Endothelial cell (in vitro differentiated cells): Measurements from ENCODE around the gene JPH4. TPM values are rescaled to one million over a fixed set of nuclear protein-coding genes. Genes with fewer than 3 reads are reported as not detected.

Experiments
- DNase-seq: peaks from one replicate; pipeline ENCODE4 v3.0.0; 2021; ENCODE audit warnings: low spot score
- H3K27ac Mint-ChIP-seq: one replicate; pipeline ENCODE4 v1.8.0; 2021; ENCODE audit warnings: mixed read lengths, inconsistent platforms; ENCODE audit not compliant: unreplicated experiment
- H3K27me3 Mint-ChIP-seq: one replicate; pipeline ENCODE4 v1.8.0; 2021; ENCODE audit warnings: mild to moderate bottlenecking, moderate library complexity, mixed read lengths, inconsistent platforms; ENCODE audit not compliant: unreplicated experiment
- H3K36me3 Mint-ChIP-seq: one replicate; pipeline ENCODE4 v1.8.0; 2021; ENCODE audit warnings: mild to moderate bottlenecking, low read depth, mixed read lengths, inconsistent platforms; ENCODE audit not compliant: unreplicated experiment
- H3K4me1 Mint-ChIP-seq: one replicate; pipeline ENCODE4 v1.8.0; 2021; ENCODE audit warnings: mild to moderate bottlenecking, mixed read lengths, inconsistent platforms; ENCODE audit not compliant: unreplicated experiment
- H3K4me3 Mint-ChIP-seq: one replicate; pipeline ENCODE4 v1.8.0; 2021; ENCODE audit warnings: mild to moderate bottlenecking, mixed read lengths, inconsistent platforms; ENCODE audit not compliant: unreplicated experiment
- H3K9me3 Mint-ChIP-seq: one replicate; pipeline ENCODE4 v1.8.0; 2021; ENCODE audit warnings: mixed read lengths, inconsistent platforms; ENCODE audit not compliant: unreplicated experiment
- CTCF ChIP-seq: fragments of 200-600 bp; sonication (generic); IDR thresholded peaks from one replicate; pipeline ENCODE4 v1.5.0; 2021; ENCODE audit warnings: antibody characterized with exemption; ENCODE audit not compliant: unreplicated experiment
- total RNA-seq: library from RNA; stranded (reverse); fragmentation: NEBNext Ultra II Directional; extraction: Animal tissue kit (Norgen Biotek cat#: 25700); gene quantifications from one replicate; pipeline ENCODE4 v1.2.1, GENCODE V29; 2021; ENCODE audit not compliant: unreplicated experiment

JPH4 gene
- total RNA-seq, 1 donor from 2014 or later: 0.64 TPM

DNA sequence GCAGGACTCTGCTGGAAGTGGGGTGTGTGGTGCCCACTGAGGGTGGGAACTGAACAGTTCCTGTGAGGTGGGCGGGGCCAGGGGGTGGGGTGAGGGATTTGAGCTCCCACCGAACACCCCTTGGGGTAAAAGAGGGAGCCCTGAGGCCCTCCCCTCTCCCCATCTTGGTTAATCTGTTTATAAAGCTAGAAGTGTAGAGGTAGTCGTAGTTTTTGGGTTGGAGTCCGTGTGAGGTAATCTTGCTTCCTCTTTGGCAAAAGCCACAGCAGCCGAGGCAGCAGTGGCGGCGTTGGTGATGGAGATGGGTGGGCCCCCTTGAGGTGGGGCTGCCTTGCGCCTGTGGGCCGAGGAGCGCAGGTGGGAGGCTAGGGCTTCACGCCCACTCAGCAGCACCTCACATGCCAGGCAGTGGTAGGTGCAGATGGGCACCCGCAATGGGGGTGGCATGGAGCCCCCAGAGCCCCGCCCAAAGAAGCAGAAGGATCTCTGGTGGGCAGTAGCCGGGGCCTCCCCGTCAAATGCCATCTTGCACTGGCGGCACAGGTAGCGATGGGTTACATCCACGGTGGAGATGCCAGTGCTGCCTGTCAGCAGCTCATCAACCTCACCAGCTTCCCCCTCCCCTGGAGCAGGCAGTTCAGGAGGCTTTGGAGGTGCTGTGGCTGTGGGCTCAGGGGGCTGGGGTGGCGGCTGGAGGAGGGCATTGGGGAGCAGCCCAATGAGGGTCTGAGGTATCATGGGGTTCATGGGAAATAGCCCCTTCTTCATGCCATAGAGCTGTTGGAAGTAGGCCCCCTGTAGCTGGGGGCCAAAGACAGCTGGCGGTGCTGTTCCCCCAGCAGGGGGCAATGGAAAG is 56.6 kb downstream of the JPH4 start:
- H3K9me3 Mint-ChIP-seq: no peaks in the 10 kb centered on the region
- no peak overlapping the region for H3K4me3 Mint-ChIP-seq
- peaks cover 8% of the 10 kb centered on the region for H3K4me1 Mint-ChIP-seq
- no peak for TF ChIP-seq CTCF
- no peak for DNase-seq
- H3K27me3 Mint-ChIP-seq: peaks cover 11% of the 10 kb centered on the region
- peaks cover 28% of the 10 kb centered on the region for H3K36me3 Mint-ChIP-seq
- H3K27ac Mint-ChIP-seq: no peak overlapping the region

DNA sequence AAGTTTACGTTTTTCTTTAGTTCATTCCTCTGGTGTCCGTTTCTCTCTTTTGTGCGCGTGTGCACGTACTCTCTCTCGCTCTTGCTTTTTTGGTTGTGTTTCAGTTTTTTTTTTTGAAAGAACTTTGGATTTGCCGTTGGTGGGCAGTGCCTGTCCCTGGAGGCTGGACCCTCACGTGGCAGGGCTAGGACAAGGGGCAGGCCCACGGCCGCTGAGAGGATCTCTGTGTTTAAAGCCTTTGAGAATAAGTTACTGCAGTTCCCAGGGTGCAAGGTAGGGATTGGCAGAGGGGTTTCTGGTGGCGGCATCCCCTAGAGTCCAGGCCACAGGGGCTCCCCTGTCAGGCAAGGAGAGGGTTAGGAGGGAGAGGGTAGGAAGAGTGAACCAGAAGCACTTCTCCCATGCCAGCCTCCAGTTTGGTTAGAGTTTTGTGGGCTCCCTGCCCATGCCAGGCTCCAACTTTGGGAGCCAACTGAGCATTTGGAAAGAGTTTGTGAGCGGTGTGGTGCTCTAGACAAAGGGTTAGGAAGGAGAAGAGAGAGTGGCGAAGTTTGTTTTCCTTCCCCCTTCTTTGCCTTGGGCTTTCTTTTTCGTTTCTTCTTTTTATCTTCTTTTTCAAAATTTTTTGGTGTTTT is 57.6 kb downstream of the JPH4 start:
- Mint-ChIP-seq H3K4me3 (no peak overlapping the region), H3K27me3 (peaks cover 6% of the 10 kb centered on the region)

GRCh38 chr14:23518709-23519108 is 59.9 kb downstream of the JPH4 start:
- DNase-seq: no peak
- no peak for TF ChIP-seq CTCF
- Mint-ChIP-seq H3K27ac (no peak overlapping the region), H3K9me3 (no peaks in the 10 kb centered on the region), H3K4me3 (no peak overlapping the region), H3K27me3 (peaks cover 10% of the 10 kb centered on the region), H3K4me1 (peaks cover 3% of the 10 kb centered on the region), H3K36me3 (peaks cover 18% of the 10 kb centered on the region)

More for the DNA sequence above, 57.6 kb downstream of the JPH4 start:
- Mint-ChIP-seq H3K27ac (no peak overlapping the region), H3K4me1 (peaks cover 6% of the 10 kb centered on the region), H3K36me3 (peaks cover 19% of the 10 kb centered on the region), H3K9me3 (no peaks in the 10 kb centered on the region)
- no peak for TF ChIP-seq CTCF
- no peak for DNase-seq

Other genes starting within 250 kb of the JPH4 start
- gene SLC22A17, start 225.9 kb downstream of the JPH4 start, total RNA-seq: 35.3 TPM
- 17.8 TPM for gene EFS, start 213.6 kb downstream of the JPH4 start, total RNA-seq
- not detected for gene IL25, start 206.0 kb downstream of the JPH4 start, total RNA-seq
- 0.26 TPM for gene CMTM5, start 201.7 kb downstream of the JPH4 start, total RNA-seq
- 1.6 TPM for gene MYH6, start 170.5 kb downstream of the JPH4 start, total RNA-seq
- 0.18 TPM for gene MYH7, start 143.1 kb downstream of the JPH4 start, total RNA-seq
- gene NGDN, start 109.1 kb downstream of the JPH4 start, total RNA-seq: 37.7 TPM
- gene ZFHX2, start 27.0 kb downstream of the JPH4 start, total RNA-seq: 12.7 TPM
- gene THTPA, start 22.5 kb downstream of the JPH4 start, total RNA-seq: 6.9 TPM
- gene AP1G2, start 11.0 kb downstream of the JPH4 start, total RNA-seq: 134 TPM
- gene DHRS2, start 57.6 kb upstream of the JPH4 start, total RNA-seq: not detected